Loucy (cell line): ENCODE measurements around the gene KCNA4.

Experiments
- EZH2phosphoT487 ChIP-seq: fragments of 200-600 bp; IDR thresholded peaks from 2 replicates; pipeline ENCODE4 v1.6.1; 2018; ENCODE audit warnings: antibody characterized with exemption, mild to moderate bottlenecking, moderate library complexity, borderline replicate concordance
- TF ChIP-seq, protein P1 (sequence below): fragments of 200-600 bp; sonication (generic); conservative IDR thresholded peaks from 2 replicates; pipeline ENCODE4 v1.5.1; 2014; ENCODE audit warnings: mild to moderate bottlenecking, antibody characterized with exemption, low read length

DNA sequence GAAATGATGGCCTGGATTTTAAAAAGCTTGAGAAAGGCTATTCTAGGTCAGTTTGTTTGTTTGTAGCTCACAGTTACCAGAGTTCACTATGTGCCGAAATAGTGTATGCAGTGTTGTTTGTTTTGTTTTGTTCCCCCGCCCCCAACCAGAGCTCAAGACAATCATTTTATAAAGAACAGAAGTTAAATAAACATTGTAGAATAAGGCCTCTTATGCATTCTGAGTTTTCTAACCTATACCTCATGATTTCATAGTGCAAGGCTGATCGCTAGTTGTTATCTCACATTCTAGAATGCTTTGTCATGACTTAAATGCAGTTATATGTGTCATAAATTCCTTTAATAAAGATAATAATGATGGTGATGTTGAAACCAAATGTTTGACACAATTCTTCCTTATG is 7.8 kb downstream of the KCNA4 start:
- TF ChIP-seq, protein P1, sequence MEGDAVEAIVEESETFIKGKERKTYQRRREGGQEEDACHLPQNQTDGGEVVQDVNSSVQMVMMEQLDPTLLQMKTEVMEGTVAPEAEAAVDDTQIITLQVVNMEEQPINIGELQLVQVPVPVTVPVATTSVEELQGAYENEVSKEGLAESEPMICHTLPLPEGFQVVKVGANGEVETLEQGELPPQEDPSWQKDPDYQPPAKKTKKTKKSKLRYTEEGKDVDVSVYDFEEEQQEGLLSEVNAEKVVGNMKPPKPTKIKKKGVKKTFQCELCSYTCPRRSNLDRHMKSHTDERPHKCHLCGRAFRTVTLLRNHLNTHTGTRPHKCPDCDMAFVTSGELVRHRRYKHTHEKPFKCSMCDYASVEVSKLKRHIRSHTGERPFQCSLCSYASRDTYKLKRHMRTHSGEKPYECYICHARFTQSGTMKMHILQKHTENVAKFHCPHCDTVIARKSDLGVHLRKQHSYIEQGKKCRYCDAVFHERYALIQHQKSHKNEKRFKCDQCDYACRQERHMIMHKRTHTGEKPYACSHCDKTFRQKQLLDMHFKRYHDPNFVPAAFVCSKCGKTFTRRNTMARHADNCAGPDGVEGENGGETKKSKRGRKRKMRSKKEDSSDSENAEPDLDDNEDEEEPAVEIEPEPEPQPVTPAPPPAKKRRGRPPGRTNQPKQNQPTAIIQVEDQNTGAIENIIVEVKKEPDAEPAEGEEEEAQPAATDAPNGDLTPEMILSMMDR = no peak
- no peak for TF ChIP-seq EZH2phosphoT487
